22Rv1 (cell line): ENCODE data around the gene RPS27L.

Experiments
- H3K27ac ChIP-seq: fragments of 450-650 bp; 2 replicates; pipeline ENCODE4 v1.5.1; 2017
- CTCF ChIP-seq: fragments of 450-650 bp; IDR thresholded peaks from 2 replicates; pipeline ENCODE4 v1.5.1; 2017; ENCODE audit warnings: mild to moderate bottlenecking
- ZFX ChIP-seq: fragments of 450-650 bp; IDR thresholded peaks from 2 replicates; pipeline ENCODE4 v1.6.1; 2017; ENCODE audit warnings: antibody characterized with exemption, borderline replicate concordance

RPS27L gene

GRCh38 chr15:63185206-63185605 is 27.9 kb upstream of the RPS27L start:
- H3K27ac ChIP-seq = no peak overlapping the region
- TF ChIP-seq CTCF (no peak), ZFX (no peak)

GRCh38 chr15:63181648-63182047 is 24.4 kb upstream of the RPS27L start:
- TF ChIP-seq CTCF (no peak), ZFX (no peak)

GRCh38 chr15:63180746-63181145 is 23.5 kb upstream of the RPS27L start:
- H3K27ac ChIP-seq = no peak overlapping the region
- TF ChIP-seq CTCF (no peak), ZFX (no peak)

More at GRCh38 chr15:63181648-63182047, 24.4 kb upstream of the RPS27L start:
- H3K27ac ChIP-seq = no peak overlapping the region

GRCh38 chr15:63178034-63178433 is 20.8 kb upstream of the RPS27L start:
- TF ChIP-seq ZFX = no peak
- no peak for TF ChIP-seq CTCF

GRCh38 chr15:63176302-63176701 is 19.0 kb upstream of the RPS27L start:
- no peak overlapping the region for H3K27ac ChIP-seq
- TF ChIP-seq ZFX (no peak), CTCF (no peak)

More at GRCh38 chr15:63178034-63178433, 20.8 kb upstream of the RPS27L start:
- H3K27ac ChIP-seq = no peak overlapping the region

GRCh38 chr15:63172851-63173451 is 15.7 kb upstream of the RPS27L start:
- H3K27ac ChIP-seq = no peak overlapping the region
- TF ChIP-seq ZFX (no peak), CTCF (no peak)

- TF ChIP-seq ZFX (no peak), CTCF (no peak)
- no peak overlapping the region for H3K27ac ChIP-seq
Observed at GRCh38 chr15:63172376-63172775, 15.1 kb upstream of the RPS27L start.
